SIG-M5 treated with dmso at 0.1 percent for 504 hours (cell line): ENCODE data around the gene HNRNPL.
"Not testable (repeated sequence)": the region's sequence is repeated elsewhere in the genome, so short reads cannot be mapped to it uniquely, and the experiment has no call there.

Experiments
- DNase-seq: peaks from one replicate; lab custom pipeline; 2025; ENCODE audit not compliant: unreplicated experiment; lab: John Stamatoyannopoulos, UW

Gene HNRNPL

GRCh38 chr19:38869836-38870607, 20.2 kb upstream of the HNRNPL start:
- no peak for DNase-seq

DNA sequence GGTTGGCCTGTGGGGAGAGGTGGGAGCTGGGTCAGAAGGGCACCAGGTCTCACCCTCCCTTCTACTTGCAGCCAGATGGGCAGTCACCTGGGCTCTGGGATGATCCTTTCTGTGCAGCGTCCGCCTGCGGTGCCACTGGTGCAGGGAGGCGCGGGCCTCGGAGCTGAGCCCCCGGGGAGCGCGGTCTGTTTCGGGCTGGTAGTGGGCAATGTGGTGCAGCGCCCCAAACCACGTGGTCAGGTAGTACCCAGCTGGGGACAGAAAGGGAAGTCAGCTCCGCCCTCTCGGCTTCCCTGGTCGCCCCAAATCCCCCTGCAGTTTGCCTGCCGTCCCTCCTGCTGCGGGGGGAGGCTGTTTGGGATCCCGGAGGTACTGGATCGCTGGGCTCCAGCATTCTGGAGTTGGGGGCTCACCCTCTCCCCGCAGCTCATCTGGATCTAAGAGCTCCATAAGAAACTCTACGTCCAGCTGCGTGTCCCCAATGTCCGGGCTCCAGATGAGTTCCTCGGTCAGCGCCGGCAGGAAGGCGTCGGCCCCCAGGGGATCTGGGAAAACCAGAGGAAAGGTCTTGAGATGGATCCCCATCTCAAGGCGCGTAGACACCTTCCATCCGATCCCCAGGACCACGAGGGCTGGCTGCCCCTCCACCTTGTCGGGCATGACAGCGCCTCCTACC, 19.5 kb upstream of the HNRNPL start:
- DNase-seq = no peak

DNA sequence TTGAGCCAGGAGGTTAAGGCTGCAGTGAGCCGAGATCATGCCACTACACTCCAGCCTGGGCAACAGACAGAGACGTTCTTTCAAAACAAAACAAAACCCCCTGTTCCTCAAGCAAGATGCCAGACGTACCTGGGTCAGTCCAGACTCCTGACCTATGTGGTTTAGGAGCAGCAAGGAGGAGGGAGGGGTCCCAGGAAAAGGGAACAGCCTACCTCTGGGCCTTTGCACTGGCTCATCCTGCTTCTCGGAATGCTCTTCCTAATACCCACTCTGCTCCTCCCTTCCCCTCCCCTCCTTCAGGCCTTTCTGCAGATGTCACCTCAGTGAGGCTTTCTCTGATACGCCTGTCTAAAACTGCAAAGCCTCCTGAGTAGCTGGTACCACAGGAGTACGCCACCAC, 18.8 kb upstream of the HNRNPL start:
- DNase-seq = no peak

- DNase-seq = no peak
These were observed 17.5 kb upstream of the HNRNPL start for GRCh38 chr19:38867171-38867780.

DNA sequence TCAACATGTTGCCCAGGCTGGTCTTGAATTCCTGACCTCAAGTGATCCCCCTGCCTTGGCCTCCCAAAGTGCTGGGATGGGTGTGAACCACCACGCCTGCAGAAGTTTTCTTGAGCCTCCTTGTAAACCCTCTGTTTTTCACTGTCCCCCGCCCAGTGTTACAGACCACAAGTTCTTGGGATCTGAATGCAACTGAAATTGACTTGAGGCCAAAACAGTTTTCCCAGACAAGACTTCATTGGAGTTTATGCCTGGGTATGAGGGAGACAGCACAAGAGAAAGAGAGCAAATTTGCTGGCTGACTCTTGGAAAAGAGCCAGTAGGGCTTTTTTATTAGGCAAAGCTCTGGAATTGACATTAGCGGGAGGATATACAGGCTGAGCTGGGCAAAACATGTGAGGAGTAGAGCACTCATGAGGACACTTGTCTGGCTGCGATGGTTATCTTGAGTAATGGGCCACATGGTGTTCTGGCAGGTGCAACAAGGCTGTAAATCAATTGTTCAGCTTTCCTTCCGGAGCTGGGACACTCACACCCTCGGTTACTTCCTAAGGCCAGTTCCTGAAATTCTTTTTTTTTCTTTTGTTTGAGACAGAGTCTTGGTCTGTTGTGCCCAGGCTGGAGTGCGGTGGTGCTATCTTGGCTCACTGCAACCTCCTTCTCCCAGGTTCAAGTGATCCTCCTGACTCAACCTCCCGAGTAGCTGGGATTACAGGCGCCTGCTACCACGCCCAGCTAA, 12.7 kb upstream of the HNRNPL start:
- DNase-seq = no peak

DNA sequence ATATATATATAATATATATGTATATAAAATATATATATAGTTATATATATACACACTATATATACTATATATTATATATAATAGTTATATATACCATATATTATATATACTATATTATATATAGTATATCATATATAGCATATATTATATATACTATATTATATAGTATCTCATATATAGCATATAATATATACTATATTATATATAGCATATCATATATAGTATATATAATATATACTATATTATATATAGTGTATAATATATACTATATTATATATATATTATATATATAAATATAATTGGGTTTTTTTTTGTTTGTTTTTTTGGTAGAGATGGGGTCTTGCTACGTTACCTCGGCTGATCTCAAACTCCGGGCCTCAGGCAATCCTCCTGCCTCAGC, 11.6 kb upstream of the HNRNPL start:
- DNase-seq = no peak

DNA sequence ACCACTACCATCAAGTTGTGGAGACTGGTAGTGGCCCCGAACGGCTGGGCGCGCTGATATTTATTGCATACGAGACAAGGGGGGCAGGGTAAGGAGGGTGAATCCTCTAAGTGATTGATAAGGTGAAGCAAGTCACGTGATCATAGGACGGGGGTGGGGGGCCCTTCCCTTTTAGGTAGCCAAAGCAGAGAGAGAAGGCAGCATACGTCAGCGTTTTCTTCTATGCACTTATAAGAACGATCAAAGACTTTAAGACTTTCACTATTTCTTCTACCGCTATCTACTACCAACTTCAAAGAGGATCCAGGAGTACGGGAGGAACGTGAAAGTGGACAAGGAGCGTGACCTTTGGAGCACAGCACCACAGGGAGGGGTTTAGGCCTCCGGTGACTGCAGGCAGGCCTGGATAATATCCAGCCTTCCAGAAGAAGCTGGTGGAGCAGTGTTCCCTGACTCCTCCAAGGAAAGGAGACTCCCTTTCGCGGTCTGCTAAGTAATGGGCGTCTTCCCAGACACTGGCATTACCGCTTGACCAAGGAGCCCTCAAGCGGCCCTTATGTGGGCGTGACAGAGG, 9.9 kb upstream of the HNRNPL start:
- DNase-seq = not testable (repeated sequence)

GRCh38 chr19:38856813-38857212, 7.0 kb upstream of the HNRNPL start:
- DNase-seq = no peak

- not testable (repeated sequence) for DNase-seq
These were observed 6.0 kb upstream of the HNRNPL start for GRCh38 chr19:38855751-38856150.

DNA sequence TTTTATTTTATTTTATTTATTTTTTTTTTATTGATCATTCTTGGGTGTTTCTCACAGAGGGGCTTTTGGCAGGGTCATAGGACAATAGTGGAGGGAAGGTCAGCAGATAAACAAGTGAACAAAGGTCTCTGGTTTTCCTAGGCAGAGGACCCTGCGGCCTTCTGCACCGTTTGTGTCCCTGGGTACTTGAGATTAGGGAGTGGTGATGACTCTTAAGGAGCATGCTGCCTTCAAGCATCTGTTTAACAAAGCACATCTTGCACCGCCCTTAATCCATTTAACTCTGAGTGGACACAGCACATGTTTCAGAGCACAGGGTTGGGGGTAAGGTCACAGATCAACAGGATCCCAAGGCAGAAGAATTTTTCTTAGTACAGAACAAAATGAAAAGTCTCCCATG, 5.2 kb upstream of the HNRNPL start:
- not testable (repeated sequence) for DNase-seq

DNA sequence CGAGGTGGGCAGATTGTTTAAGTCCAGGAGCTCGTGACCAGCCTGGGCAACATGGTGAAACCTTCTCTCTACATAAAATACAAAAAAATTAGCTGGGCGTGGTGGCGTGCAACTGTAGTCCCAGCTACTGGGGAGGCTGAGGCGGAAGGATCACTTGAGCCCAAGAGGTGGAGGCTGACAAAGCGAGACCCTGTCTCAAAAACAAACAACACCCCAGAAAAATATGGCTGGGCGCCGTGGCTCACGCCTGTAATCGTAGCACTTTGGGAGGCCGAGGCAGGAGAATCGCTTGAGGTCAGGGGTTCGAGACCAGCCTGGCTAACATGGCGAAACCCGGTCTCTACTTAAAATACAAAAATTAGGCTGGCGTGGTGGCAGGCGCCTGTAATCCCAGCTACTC, 3.4 kb upstream of the HNRNPL start:
- DNase-seq = no peak

DNA sequence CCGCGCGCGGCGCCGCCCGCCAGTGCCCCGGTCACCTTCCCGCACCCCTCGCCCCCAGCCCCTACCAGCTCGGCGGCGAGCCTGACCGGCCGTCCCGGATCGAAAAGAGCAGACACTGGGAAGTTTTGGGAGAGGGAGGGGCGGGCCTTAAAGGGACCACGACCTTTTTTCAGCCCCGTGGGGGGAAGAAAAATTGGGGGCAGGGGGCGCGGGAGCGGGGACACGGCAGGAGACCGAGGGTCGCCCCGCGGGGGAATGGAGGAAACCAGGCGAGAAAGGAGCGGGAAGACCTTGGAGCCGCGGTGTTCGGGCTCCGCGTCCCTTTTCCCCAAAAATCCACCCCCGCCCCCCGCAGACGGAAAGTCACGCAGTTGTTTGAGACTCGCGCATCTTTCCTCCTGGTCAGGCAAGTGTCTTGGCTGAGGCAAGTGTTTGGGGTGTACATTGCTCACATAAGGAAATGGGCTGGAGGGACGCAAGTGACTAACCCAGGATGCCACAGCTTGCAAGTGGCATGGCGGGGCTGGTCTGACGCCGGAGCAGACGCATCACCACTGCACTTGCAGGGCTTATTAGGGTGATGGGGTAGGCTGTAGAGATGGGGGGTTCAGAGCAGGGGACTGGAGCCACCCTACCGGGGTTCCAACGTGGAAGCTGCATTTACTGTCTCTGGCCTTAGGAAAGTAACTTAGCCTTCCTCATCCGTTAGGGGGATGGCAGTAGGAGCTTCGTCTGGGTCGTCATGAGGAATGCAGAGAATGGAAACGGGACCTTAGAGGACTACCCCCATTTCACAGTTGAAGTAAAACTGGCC, 2.7 kb upstream of the HNRNPL start:
- DNase-seq = peak; percentile 64

- peak; percentile 87 for DNase-seq
These were observed 1.9 kb upstream of the HNRNPL start for GRCh38 chr19:38851622-38852230.

GRCh38 chr19:38850976-38851621, 1.3 kb upstream of the HNRNPL start:
- DNase-seq = no peak

- no peak for DNase-seq
These were observed 720 bp upstream of the HNRNPL start for GRCh38 chr19:38850436-38850975.

- peak; percentile 86 for DNase-seq
These were observed 483 bp downstream of the HNRNPL start for GRCh38 chr19:38849147-38849859.

DNA sequence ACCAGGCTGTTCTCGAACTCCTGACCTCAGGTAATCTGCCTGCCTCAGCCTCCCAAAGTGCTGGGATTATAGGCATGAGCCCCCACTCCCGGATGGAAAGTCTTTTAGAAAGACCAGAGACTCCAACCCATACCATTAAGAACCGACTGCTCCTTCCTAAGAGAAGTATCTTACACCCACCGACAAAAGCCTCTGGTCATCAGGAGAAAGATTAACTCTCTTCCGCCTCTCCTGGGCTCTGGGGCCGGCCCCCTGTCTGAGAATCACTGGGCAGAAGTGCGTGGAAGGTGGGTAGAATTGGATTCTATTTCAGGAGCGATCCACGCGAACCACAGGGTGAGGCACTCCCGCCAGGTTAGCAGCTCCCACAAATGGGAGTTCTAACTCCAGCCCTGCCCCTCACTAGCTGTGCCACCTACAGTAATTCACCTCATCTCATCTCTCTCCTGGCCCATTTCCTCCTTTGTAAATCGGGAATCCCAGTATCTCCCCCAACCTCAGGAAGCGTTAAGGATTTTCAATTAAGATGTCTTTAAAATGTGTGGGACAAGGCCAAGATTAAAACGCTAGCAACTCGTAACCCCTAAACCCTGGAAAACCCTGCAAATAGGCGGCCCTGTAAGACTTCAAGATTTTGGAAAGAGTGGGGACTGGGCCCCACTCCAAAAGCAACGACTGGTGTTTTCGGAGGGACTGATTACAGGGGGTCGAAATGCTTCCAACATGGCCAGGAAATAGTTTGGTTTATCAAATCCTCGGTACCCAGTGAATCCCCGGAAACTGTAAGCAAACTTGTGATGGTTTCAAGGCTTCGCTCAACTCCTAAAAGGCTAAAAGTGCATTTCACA, 1.3 kb downstream of the HNRNPL start:
- no peak for DNase-seq

GRCh38 chr19:38846097-38846496, 3.7 kb downstream of the HNRNPL start:
- DNase-seq = no peak
